ENCODE data around the gene UGGT1. TPM values are rescaled to one million over a fixed set of nuclear protein-coding genes. Genes with fewer than 3 reads are reported as not detected.
"Not testable (repeated sequence)": the region's sequence is repeated elsewhere in the genome, so short reads cannot be mapped to it uniquely, and the experiment has no call there.

UGGT1 gene
- total and polyA plus RNA-seq, 9 donors = 7.1 to 42.5 (median 22.5) TPM

DNA sequence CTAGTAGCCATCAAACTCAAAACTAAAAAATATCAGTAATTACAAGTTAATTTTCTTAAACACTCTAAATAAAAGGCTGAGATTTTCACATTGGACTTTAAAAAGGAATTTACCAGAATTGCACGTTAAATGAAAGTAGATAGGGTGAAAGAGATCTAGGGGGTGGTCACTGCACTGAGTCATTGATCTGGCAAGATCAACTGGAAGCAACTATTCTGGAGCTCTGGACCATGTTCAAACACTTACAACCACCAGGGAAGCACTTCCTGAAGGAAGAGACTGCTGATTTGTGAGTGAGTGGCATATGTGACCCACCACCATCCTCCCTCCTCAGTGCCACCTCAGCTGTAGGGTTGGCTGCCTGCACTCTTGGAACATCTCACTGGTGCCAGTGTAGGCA lies 111.8 kb downstream of the UGGT1 start:
- H3K9me3 ChIP-seq = no peaks in the 10 kb centered on the region
- no peaks in the 10 kb centered on the region for H3K36me3 ChIP-seq
- H3K4me3 ChIP-seq = no peak overlapping the region
- intact Hi-C loops (cut with DNase I) = no loop called here
- TF ChIP-seq, protein P1, sequence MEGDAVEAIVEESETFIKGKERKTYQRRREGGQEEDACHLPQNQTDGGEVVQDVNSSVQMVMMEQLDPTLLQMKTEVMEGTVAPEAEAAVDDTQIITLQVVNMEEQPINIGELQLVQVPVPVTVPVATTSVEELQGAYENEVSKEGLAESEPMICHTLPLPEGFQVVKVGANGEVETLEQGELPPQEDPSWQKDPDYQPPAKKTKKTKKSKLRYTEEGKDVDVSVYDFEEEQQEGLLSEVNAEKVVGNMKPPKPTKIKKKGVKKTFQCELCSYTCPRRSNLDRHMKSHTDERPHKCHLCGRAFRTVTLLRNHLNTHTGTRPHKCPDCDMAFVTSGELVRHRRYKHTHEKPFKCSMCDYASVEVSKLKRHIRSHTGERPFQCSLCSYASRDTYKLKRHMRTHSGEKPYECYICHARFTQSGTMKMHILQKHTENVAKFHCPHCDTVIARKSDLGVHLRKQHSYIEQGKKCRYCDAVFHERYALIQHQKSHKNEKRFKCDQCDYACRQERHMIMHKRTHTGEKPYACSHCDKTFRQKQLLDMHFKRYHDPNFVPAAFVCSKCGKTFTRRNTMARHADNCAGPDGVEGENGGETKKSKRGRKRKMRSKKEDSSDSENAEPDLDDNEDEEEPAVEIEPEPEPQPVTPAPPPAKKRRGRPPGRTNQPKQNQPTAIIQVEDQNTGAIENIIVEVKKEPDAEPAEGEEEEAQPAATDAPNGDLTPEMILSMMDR (IDR thresholded peaks at IDR 0.05) = no peak
- no peak for TF ChIP-seq EP300 (IDR thresholded peaks at IDR 0.05)
- TF ChIP-seq POLR2A (IDR thresholded peaks at IDR 0.05) = no peak
- no peaks in the 10 kb centered on the region for H3K4me1 ChIP-seq (ENCODE audit: insufficient read depth)
- no peak for DNase-seq
- 35 to 39% (median 37%) methylated on average over 1 of the region's 1 CpG for WGBS, 3 donors
- no peaks in the 10 kb centered on the region for H3K27me3 ChIP-seq
- no peak overlapping the region for H3K27ac ChIP-seq

DNA sequence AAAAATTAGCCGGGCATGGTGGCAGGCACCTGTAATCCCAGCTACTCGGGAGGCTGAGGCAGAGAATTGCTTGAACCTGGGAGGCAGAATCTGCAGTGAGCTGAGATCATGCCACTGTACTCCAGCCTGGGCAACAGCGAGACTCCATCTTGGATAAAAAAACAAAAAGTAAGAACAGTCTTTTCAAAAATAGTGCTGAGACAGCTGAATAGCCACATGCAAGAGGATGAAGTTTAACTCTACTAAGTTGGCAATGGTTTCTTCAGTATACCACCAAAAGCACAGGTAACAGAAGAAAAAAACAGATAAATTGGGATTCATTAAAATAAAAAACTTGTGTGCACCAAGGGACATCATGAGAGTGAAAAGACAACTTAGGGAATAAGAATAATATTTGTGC lies 115.2 kb downstream of the UGGT1 start:
- H3K4me3 ChIP-seq = no peak overlapping the region
- no peaks in the 10 kb centered on the region for H3K4me1 ChIP-seq (ENCODE audit: insufficient read depth)
- H3K9me3 ChIP-seq = no peaks in the 10 kb centered on the region
- H3K27me3 ChIP-seq = no peaks in the 10 kb centered on the region
- no peaks in the 10 kb centered on the region for H3K36me3 ChIP-seq
- intact Hi-C loops (cut with DNase I) = no loop called here
- 51 to 90% (median 84%) methylated on average over 3 of the region's 3 CpGs for WGBS, 3 donors
- no peak overlapping the region for H3K27ac ChIP-seq
- TF ChIP-seq, protein P1 (IDR thresholded peaks at IDR 0.05) = no peak
- no peak for TF ChIP-seq EP300 (IDR thresholded peaks at IDR 0.05)
- no peak for TF ChIP-seq POLR2A (IDR thresholded peaks at IDR 0.05)
- DNase-seq = no peak

GRCh38 chr2:128208023-128208422 lies 117.0 kb downstream of the UGGT1 start:
- intact Hi-C loops (cut with DNase I) = no loop called here
- no peaks in the 10 kb centered on the region for H3K27me3 ChIP-seq
- no peak for DNase-seq
- no peak overlapping the region for H3K4me3 ChIP-seq
- TF ChIP-seq POLR2A (IDR thresholded peaks at IDR 0.05) (no peak), EP300 (IDR thresholded peaks at IDR 0.05) (no peak)
- TF ChIP-seq, protein P1 (IDR thresholded peaks at IDR 0.05) = no peak
- WGBS, 3 donors = 90 to 97% (median 94%) methylated on average over 16 to 23 of the region's 23 CpGs
- no peaks in the 10 kb centered on the region for H3K4me1 ChIP-seq (ENCODE audit: insufficient read depth)
- no peaks in the 10 kb centered on the region for H3K9me3 ChIP-seq
- H3K27ac ChIP-seq = no peak overlapping the region
- no peaks in the 10 kb centered on the region for H3K36me3 ChIP-seq

DNA sequence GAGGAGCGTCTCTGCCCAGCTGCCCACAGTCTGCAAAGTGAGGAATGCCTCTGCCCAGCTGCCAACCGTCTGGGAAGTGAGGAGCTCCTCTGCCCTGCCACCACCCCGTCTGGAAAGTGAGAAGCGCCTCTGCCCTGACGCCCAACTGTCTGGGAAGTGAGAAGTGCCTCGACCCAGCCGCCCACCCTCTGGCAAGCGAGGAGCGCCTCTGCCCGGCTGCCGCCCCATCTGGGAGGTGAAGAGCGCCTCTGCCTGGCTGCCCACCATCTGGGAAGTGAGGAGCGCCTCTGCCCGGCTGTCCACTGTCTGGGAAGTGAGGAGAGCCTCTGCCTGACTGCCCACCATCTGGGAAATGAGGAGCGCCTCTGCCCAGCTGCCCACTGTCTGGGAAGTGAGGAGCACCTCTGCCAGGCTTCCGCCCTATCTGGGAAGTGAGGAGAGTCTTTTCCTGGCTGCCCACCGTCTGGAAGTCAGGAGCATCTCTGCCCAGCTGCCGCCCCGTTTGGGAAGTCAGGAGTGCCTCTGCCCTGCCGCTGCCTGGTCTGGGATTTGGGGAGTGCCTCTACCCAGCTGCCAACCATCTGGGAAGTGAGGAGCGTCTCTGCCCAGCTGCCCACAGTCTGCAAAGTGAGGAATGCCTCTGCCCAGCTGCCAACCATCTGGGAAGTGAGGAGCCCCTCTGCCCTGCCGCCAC lies 117.8 kb downstream of the UGGT1 start:
- H3K4me3 ChIP-seq; H3K27me3 ChIP-seq; H3K36me3 ChIP-seq; intact Hi-C loops (cut with DNase I); H3K9me3 ChIP-seq; H3K27ac ChIP-seq; H3K4me1 ChIP-seq (ENCODE audit: insufficient read depth); DNase-seq: not testable (repeated sequence)
- WGBS, 3 donors = 87 to 93% (median 92%) methylated on average over 20 to 22 of the region's 22 CpGs

GRCh38 chr2:128214251-128214650 lies 123.3 kb downstream of the UGGT1 start:
- no peaks in the 10 kb centered on the region for H3K36me3 ChIP-seq

More at GRCh38 chr2:128214251-128214650, 123.3 kb downstream of the UGGT1 start:
- Histone ChIP-seq H3K4me1 (ENCODE audit: insufficient read depth) (no peaks in the 10 kb centered on the region), H3K27me3 (no peaks in the 10 kb centered on the region), H3K9me3 (no peaks in the 10 kb centered on the region), H3K27ac (no peak overlapping the region), H3K4me3 (no peak overlapping the region)
- TF ChIP-seq POLR2A (IDR thresholded peaks at IDR 0.05) (no peak), EP300 (IDR thresholded peaks at IDR 0.05) (no peak)
- TF ChIP-seq, protein P1 (IDR thresholded peaks at IDR 0.05) = no peak
- no peak for DNase-seq
- WGBS, 3 donors = 80 to 86% (median 83%) methylated on average over 14 of the region's 14 CpGs
- intact Hi-C loops (cut with DNase I) = no loop called here
